Tibial artery (tissue), 4 donors: Measurements from ENCODE around the gene MSANTD3.

Source experiments
- DNase-seq, 2 donors: peaks; one replicate each; pipeline ENCODE4 v3.0.0-alpha.2; 2019
- H3K27ac ChIP-seq, 2 donors: fragments of 200-600 bp; sonication (generic) in 1 of 2; 1 replicate in 1 of 2; 2 replicates in 1 of 2; pipeline ENCODE4 v1.5.1; 2018 to 2019; ENCODE audit warnings: mild to moderate bottlenecking in 1 of 2
- H3K27me3 ChIP-seq, 2 donors: fragments of 200-600 bp; sonication (generic) in 1 of 2; one replicate each; pipeline versions ENCODE4 v1.5.1 to v1.6.0; 2016 to 2019
- H3K36me3 ChIP-seq, 3 donors: fragments of 200-600 bp; sonication (generic) in 2 of 3; one replicate each; pipeline ENCODE4 v1.5.1; 2016 to 2019; ENCODE audit warnings: mild to moderate bottlenecking in 2 of 3
- H3K4me1 ChIP-seq, 4 donors: fragments of 200-600 bp; sonication (generic) in 2 of 4; 1 replicate in 3 of 4; 2 replicates in 1 of 4; pipeline ENCODE4 v1.5.1; 2016 to 2019
- H3K4me3 ChIP-seq, 2 donors: fragments of 200-600 bp; sonication (generic) in 1 of 2; 1 replicate in 1 of 2; 2 replicates in 1 of 2; pipeline ENCODE4 v1.5.1; 2018 to 2019; ENCODE audit warnings: mild to moderate bottlenecking in 2 of 2
- H3K9me3 ChIP-seq, 3 donors: fragments of 200-600 bp; sonication (generic) in 1 of 3; one replicate each; pipeline ENCODE4 v1.5.1; 2016 to 2019
- CTCF ChIP-seq, 2 experiments: fragments of 200-600 bp in 1 of 2; fragments of 450-650 bp in 1 of 2; IDR thresholded peaks; one replicate each; pipeline ENCODE4 v1.5.1; 2017 to 2019; ENCODE audit warnings: antibody characterized with exemption in 2 of 2, mild to moderate bottlenecking in 1 of 2, moderate library complexity in 1 of 2
- intact Hi-C: fragments of 100-400 bp; cut with DNase I; formaldehyde crosslinking; loops from one replicate; pipeline ENCODE4 v1.15.0; 2023; ENCODE audit warnings: low total_unique reads

Gene MSANTD3

GRCh38 chr9:100492952-100493351 is 66.0 kb downstream of the MSANTD3 start:
- intact Hi-C loops: no loop called here
- no peaks in the 10 kb centered on the region for H3K36me3 ChIP-seq

GRCh38 chr9:100498592-100498991 is 71.6 kb downstream of the MSANTD3 start:
- Histone ChIP-seq H3K27ac (no peak overlapping the region), H3K4me3 (no peak overlapping the region), H3K4me1 (no peaks in the 10 kb centered on the region), H3K36me3 (no peaks in the 10 kb centered on the region), H3K9me3 (no peaks in the 10 kb centered on the region), H3K27me3 (no peaks in the 10 kb centered on the region)
- intact Hi-C loops: no loop called here
- no peak for TF ChIP-seq CTCF (IDR thresholded peaks at IDR 0.05)
- no peak for DNase-seq

More at GRCh38 chr9:100492952-100493351, 66.0 kb downstream of the MSANTD3 start:
- no peak overlapping the region for H3K4me3 ChIP-seq
- H3K27me3 ChIP-seq: no peaks in the 10 kb centered on the region
- no peaks in the 10 kb centered on the region for H3K4me1 ChIP-seq
- no peak for TF ChIP-seq CTCF (IDR thresholded peaks at IDR 0.05)
- no peaks in the 10 kb centered on the region for H3K9me3 ChIP-seq
- H3K27ac ChIP-seq: no peak overlapping the region
- DNase-seq: no peak

- no peaks in the 10 kb centered on the region for H3K36me3 ChIP-seq
- DNase-seq: no peak
- intact Hi-C loops: no loop called here
- no peaks in the 10 kb centered on the region for H3K4me1 ChIP-seq
- no peak for TF ChIP-seq CTCF (IDR thresholded peaks at IDR 0.05)
- H3K27ac ChIP-seq: no peak overlapping the region
- no peak overlapping the region for H3K4me3 ChIP-seq
- no peaks in the 10 kb centered on the region for H3K27me3 ChIP-seq
- H3K9me3 ChIP-seq: no peaks in the 10 kb centered on the region
These were observed 72.5 kb downstream of the MSANTD3 start for GRCh38 chr9:100499460-100499859.

GRCh38 chr9:100499866-100500265 is 72.9 kb downstream of the MSANTD3 start:
- no peak overlapping the region for H3K27ac ChIP-seq
- TF ChIP-seq CTCF (IDR thresholded peaks at IDR 0.05): no peak
- no peak for DNase-seq
- H3K27me3 ChIP-seq: no peaks in the 10 kb centered on the region
- H3K9me3 ChIP-seq: no peaks in the 10 kb centered on the region
- H3K36me3 ChIP-seq: no peaks in the 10 kb centered on the region
- intact Hi-C loops: no loop called here
- no peak overlapping the region for H3K4me3 ChIP-seq
- H3K4me1 ChIP-seq: no peaks in the 10 kb centered on the region
